ENCODE measurements around the gene ASB3. TPM values are rescaled to one million over a fixed set of nuclear protein-coding genes. Genes with fewer than 3 reads are reported as not detected.
"Not testable (repeated sequence)": the region's sequence is repeated elsewhere in the genome, so short reads cannot be mapped to it uniquely, and the experiment has no call there.

The ASB3 gene
- total RNA-seq, 1 donor from 2014 or later, result 25.2 TPM

- peaks cover 8% of the 10 kb centered on the region for H3K36me3 Mint-ChIP-seq (ENCODE audit: low read depth, unreplicated experiment)
- H3K4me1 Mint-ChIP-seq (ENCODE audit: unreplicated experiment), result no peaks in the 10 kb centered on the region
- H3K4me3 Mint-ChIP-seq (ENCODE audit: unreplicated experiment), result no peak overlapping the region
- H3K27ac Mint-ChIP-seq (ENCODE audit: unreplicated experiment), result no peak overlapping the region
- no peaks in the 10 kb centered on the region for H3K9me3 Mint-ChIP-seq (ENCODE audit: unreplicated experiment)
- DNase-seq (ENCODE audit: low spot score), result no peak
- peaks cover 3% of the 10 kb centered on the region for H3K27me3 Mint-ChIP-seq (ENCODE audit: unreplicated experiment)
- TF ChIP-seq CTCF (IDR thresholded peaks at IDR 0.05; ENCODE audit: unreplicated experiment), result no peak
Observed at GRCh38 chr2:53827398-53828175, 40.8 kb upstream of the ASB3 start.

- no peak for DNase-seq (ENCODE audit: low spot score)
- Mint-ChIP-seq H3K36me3 (ENCODE audit: low read depth, unreplicated experiment) (peaks cover 8% of the 10 kb centered on the region), H3K4me1 (ENCODE audit: unreplicated experiment) (no peaks in the 10 kb centered on the region), H3K9me3 (ENCODE audit: unreplicated experiment) (no peaks in the 10 kb centered on the region), H3K4me3 (ENCODE audit: unreplicated experiment) (no peak overlapping the region), H3K27ac (ENCODE audit: unreplicated experiment) (no peak overlapping the region), H3K27me3 (ENCODE audit: unreplicated experiment) (peaks cover 3% of the 10 kb centered on the region)
- no peak for TF ChIP-seq CTCF (IDR thresholded peaks at IDR 0.05; ENCODE audit: unreplicated experiment)
Observed at GRCh38 chr2:53826587-53827397, 40.0 kb upstream of the ASB3 start.

GRCh38 chr2:53826030-53826410, 39.3 kb upstream of the ASB3 start:
- H3K27me3 Mint-ChIP-seq (ENCODE audit: unreplicated experiment), result peaks cover 3% of the 10 kb centered on the region
- H3K36me3 Mint-ChIP-seq (ENCODE audit: low read depth, unreplicated experiment), result peaks cover 4% of the 10 kb centered on the region
- TF ChIP-seq CTCF (IDR thresholded peaks at IDR 0.05; ENCODE audit: unreplicated experiment), result no peak
- H3K4me3 Mint-ChIP-seq (ENCODE audit: unreplicated experiment), result no peak overlapping the region
- DNase-seq (ENCODE audit: low spot score), result no peak
- H3K9me3 Mint-ChIP-seq (ENCODE audit: unreplicated experiment), result no peaks in the 10 kb centered on the region
- no peaks in the 10 kb centered on the region for H3K4me1 Mint-ChIP-seq (ENCODE audit: unreplicated experiment)
- H3K27ac Mint-ChIP-seq (ENCODE audit: unreplicated experiment), result no peak overlapping the region

GRCh38 chr2:53823639-53824038, 36.9 kb upstream of the ASB3 start:
- not testable (repeated sequence) for H3K27ac Mint-ChIP-seq (ENCODE audit: unreplicated experiment); H3K27me3 Mint-ChIP-seq (ENCODE audit: unreplicated experiment); H3K4me1 Mint-ChIP-seq (ENCODE audit: unreplicated experiment); H3K4me3 Mint-ChIP-seq (ENCODE audit: unreplicated experiment); DNase-seq (ENCODE audit: low spot score); H3K9me3 Mint-ChIP-seq (ENCODE audit: unreplicated experiment)
- peaks cover 11% of the 10 kb centered on the region for H3K36me3 Mint-ChIP-seq (ENCODE audit: low read depth, unreplicated experiment)

GRCh38 chr2:53821810-53822209, 35.1 kb upstream of the ASB3 start:
- Mint-ChIP-seq H3K4me3 (ENCODE audit: unreplicated experiment) (no peak overlapping the region), H3K9me3 (ENCODE audit: unreplicated experiment) (no peaks in the 10 kb centered on the region), H3K36me3 (ENCODE audit: low read depth, unreplicated experiment) (peaks cover 7% of the 10 kb centered on the region), H3K27ac (ENCODE audit: unreplicated experiment) (no peak overlapping the region), H3K27me3 (ENCODE audit: unreplicated experiment) (no peaks in the 10 kb centered on the region), H3K4me1 (ENCODE audit: unreplicated experiment) (no peaks in the 10 kb centered on the region)
- no peak for TF ChIP-seq CTCF (IDR thresholded peaks at IDR 0.05; ENCODE audit: unreplicated experiment)
- no peak for DNase-seq (ENCODE audit: low spot score)
